Suprapubic skin (tissue), 4 donors: Measurements from ENCODE around the gene MLLT10. TPM values are rescaled to one million over a fixed set of nuclear protein-coding genes. Genes with fewer than 3 reads are reported as not detected.
A peak's percentile ranks its signal among the peaks of the same experiment; 100 is the strongest.

Source experiments
- DNase-seq, 2 donors: peaks; one replicate each; pipeline ENCODE4 v3.0.0-alpha.2; 2019; ENCODE audit warnings: low spot score in 2 of 2
- H3K27ac ChIP-seq: fragments of 200-600 bp; sonication (generic); one replicate; pipeline ENCODE4 v1.5.1; 2019
- H3K27me3 ChIP-seq: fragments of 200-600 bp; sonication (generic); one replicate; pipeline ENCODE4 v1.5.1; 2019
- H3K36me3 ChIP-seq: fragments of 200-600 bp; sonication (generic); one replicate; pipeline ENCODE4 v1.5.1; 2019
- H3K4me1 ChIP-seq: fragments of 200-600 bp; sonication (generic); one replicate; pipeline ENCODE4 v1.5.1; 2019
- H3K4me3 ChIP-seq: fragments of 200-600 bp; sonication (generic); one replicate; pipeline ENCODE4 v1.5.1; 2019; ENCODE audit warnings: mild to moderate bottlenecking
- H3K9me3 ChIP-seq: fragments of 200-600 bp; sonication (generic); one replicate; pipeline ENCODE4 v1.5.1; 2019
- EP300 ChIP-seq: sonication (generic); formaldehyde crosslinking; IDR thresholded peaks from one replicate; pipeline ENCODE4 v1.6.1; 2017; ENCODE audit warnings: antibody characterized with exemption
- POLR2A ChIP-seq, 2 donors: fragments of 450-650 bp; IDR thresholded peaks; one replicate each; pipeline ENCODE4 v1.6.1; 2017; ENCODE audit warnings: antibody characterized with exemption in 2 of 2, mild to moderate bottlenecking in 2 of 2, moderate library complexity in 2 of 2
- POLR2AphosphoS5 ChIP-seq, 3 donors: sonication (generic); formaldehyde crosslinking; IDR thresholded peaks; one replicate each; pipeline ENCODE4 v1.6.1; 2017; ENCODE audit warnings: antibody characterized with exemption in 3 of 3
- WGBS: methylation state at CpG from one replicate; pipeline ENCODE4 v1.1.5; 2018; 5-methylcytosine and 5-hydroxymethylcytosine counted together
- total RNA-seq, 4 donors: library from RNA; depleted of rRNA; stranded (reverse); fragments of >200 nt; gene quantifications; one replicate each; pipeline ENCODE4 v1.1.0, GENCODE V29; 2016
- TF ChIP-seq, protein P1 (sequence below), 2 donors: fragments of 200-600 bp in 1 of 2; fragments of 450-650 bp in 1 of 2; sonication (generic) in 1 of 2; IDR thresholded peaks; one replicate each; pipeline ENCODE4 v1.5.1; 2016 to 2019; ENCODE audit warnings: antibody characterized with exemption in 2 of 2, mild to moderate bottlenecking in 1 of 2, moderate library complexity in 1 of 2

Gene MLLT10
- total RNA-seq, 4 donors from 2014 or later: 58.0 to 97.8 (median 64.4) TPM

DNA sequence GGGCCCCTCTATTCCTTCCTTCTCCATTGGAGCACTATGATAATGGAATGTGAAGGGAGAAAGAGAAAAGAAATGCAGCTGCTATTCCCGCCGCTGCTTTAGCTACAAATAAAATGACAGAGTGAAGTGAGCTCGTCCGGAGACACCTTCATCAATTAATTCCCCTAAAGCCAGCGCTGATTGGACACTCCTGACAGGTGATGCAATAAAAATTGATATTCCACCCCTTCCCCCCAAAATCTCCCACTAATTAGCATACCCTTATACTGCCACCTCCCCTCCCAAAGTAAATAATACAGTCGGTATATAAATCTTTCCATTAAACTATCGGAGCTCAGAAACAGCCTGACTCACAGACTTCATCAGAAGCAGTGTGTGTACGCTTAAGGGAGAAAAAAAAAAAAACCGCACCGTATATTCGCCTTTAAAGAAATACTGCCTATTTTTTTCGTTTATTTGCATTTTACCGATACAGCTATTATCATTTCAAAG, 15.8 kb upstream of the MLLT10 start:
- H3K27me3 ChIP-seq: no peaks in the 10 kb centered on the region
- peak overlapping the region; percentile 87 for H3K4me3 ChIP-seq
- 13% methylated on average over 13 of the region's 13 CpGs for WGBS
- peaks cover 62% of the 10 kb centered on the region for H3K4me1 ChIP-seq
- no peaks in the 10 kb centered on the region for H3K9me3 ChIP-seq
- no peaks in the 10 kb centered on the region for H3K36me3 ChIP-seq
- no peak for DNase-seq
- peak overlapping the region; percentile 85 for H3K27ac ChIP-seq
- no peak for TF ChIP-seq POLR2AphosphoS5 (IDR thresholded peaks at IDR 0.05)

DNA sequence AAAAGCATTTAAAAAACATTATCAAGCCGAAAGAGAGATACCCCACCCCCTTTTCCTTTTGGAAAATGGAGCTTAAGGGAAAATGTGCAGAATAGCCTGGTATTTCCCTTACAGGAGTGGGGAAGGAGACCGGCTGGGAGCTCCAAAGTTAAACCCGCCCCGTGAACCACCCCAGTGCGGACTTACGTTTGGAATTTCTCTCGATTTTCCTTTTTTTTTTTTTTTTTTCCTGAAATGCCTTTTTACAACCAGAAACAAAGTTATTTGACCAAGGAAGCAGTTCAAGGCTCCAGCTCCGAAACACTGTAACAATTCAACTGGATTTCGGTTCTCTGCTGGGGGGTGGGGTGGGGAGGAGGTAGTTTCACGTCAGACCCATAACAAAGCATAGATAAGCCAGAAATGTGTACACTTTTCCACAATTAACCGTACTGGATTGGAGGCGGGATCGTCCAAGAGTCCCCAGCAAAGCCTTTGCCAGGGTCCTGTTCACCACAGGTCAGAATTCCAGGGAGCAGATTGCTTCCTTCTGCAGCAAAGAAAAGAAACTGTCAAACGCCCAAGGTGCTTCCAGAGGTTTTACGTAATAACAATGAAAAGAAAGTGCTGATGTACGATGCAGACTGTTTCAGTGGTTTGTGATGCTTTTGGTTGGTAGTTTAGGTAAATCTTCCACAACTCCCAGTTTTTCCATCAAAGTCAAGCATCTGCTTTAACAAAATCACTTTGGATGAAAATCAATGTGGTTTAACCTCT, 15.2 kb upstream of the MLLT10 start:
- TF ChIP-seq POLR2AphosphoS5 (IDR thresholded peaks at IDR 0.05) (no peak), EP300 (no peak), POLR2A (IDR thresholded peaks at IDR 0.05) (no peak)
- TF ChIP-seq, protein P1, sequence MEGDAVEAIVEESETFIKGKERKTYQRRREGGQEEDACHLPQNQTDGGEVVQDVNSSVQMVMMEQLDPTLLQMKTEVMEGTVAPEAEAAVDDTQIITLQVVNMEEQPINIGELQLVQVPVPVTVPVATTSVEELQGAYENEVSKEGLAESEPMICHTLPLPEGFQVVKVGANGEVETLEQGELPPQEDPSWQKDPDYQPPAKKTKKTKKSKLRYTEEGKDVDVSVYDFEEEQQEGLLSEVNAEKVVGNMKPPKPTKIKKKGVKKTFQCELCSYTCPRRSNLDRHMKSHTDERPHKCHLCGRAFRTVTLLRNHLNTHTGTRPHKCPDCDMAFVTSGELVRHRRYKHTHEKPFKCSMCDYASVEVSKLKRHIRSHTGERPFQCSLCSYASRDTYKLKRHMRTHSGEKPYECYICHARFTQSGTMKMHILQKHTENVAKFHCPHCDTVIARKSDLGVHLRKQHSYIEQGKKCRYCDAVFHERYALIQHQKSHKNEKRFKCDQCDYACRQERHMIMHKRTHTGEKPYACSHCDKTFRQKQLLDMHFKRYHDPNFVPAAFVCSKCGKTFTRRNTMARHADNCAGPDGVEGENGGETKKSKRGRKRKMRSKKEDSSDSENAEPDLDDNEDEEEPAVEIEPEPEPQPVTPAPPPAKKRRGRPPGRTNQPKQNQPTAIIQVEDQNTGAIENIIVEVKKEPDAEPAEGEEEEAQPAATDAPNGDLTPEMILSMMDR (IDR thresholded peaks at IDR 0.05): no peak
- H3K27ac ChIP-seq: peak overlapping the region; percentile 85
- no peaks in the 10 kb centered on the region for H3K9me3 ChIP-seq
- H3K36me3 ChIP-seq: no peaks in the 10 kb centered on the region
- no peaks in the 10 kb centered on the region for H3K27me3 ChIP-seq
- peaks cover 68% of the 10 kb centered on the region for H3K4me1 ChIP-seq
- DNase-seq: no peak
- 8% methylated on average over 16 of the region's 16 CpGs for WGBS
- H3K4me3 ChIP-seq: peak overlapping the region; percentile 87

DNA sequence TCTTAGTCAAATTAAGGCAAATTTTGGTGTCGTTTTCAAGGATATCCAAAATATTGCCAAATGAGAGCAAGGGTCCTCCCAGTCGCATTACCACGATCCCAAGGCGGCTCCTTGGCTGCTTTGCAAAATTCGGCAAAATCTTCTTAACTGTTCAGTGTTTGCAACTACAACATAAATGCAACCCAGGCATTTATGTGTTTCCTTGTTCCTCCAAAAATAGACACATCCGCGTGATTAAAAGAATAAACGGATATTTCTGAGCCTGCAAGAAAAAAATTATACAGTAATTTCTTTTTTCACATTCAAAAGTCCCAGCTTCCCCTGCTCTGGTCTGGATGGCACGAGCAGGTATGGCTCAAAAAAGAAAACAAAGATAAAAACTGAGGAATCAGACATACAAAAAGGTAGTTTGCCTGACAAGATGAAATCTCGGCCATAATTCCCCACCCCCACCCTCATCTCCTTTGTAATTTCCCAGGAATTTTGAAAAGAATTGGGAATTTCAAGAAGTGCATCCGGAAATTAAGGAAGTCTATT, 14.6 kb upstream of the MLLT10 start:
- peak overlapping the region; percentile 87 for H3K4me3 ChIP-seq
- H3K36me3 ChIP-seq: no peaks in the 10 kb centered on the region
- peak overlapping the region; percentile 85 for H3K27ac ChIP-seq
- DNase-seq: no peak
- H3K27me3 ChIP-seq: no peaks in the 10 kb centered on the region
- no peaks in the 10 kb centered on the region for H3K9me3 ChIP-seq
- peaks cover 75% of the 10 kb centered on the region for H3K4me1 ChIP-seq
- TF ChIP-seq, protein P1 (IDR thresholded peaks at IDR 0.05): no peak
- TF ChIP-seq EP300 (no peak), POLR2AphosphoS5 (IDR thresholded peaks at IDR 0.05) (no peak), POLR2A (IDR thresholded peaks at IDR 0.05) (no peak)
- 19% methylated on average over 11 of the region's 11 CpGs for WGBS

DNA sequence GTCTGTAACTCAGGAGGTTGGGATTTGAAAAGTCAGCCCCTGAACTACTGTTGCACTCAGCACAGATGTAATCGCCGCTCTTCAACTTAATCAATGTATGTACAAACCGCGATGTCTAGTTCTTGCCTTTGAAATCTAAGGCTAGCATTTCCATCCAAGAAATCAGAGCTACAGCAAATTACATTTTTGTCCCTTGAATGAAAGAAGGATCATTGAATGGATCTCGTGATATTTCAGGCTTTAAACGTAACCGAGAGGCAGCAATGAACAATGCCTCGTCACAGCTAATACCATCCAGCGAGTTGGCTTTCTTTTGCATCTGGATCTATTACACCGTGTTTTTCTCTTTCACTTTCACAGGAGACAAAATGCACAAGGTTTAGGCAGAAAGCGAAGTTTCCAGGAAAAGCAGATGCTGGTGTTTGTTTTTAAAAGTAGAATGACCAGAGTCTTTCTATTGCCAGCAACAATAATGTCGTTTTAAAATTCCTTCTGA, 14.0 kb upstream of the MLLT10 start:
- Histone ChIP-seq H3K9me3 (no peaks in the 10 kb centered on the region), H3K27me3 (no peaks in the 10 kb centered on the region), H3K4me1 (peaks cover 79% of the 10 kb centered on the region), H3K4me3 (peak overlapping the region; percentile 87), H3K27ac (peak overlapping the region; percentile 85), H3K36me3 (no peaks in the 10 kb centered on the region)
- TF ChIP-seq EP300: no peak
- peak in 1 of 3 donors; percentile 64 for TF ChIP-seq POLR2AphosphoS5 (IDR thresholded peaks at IDR 0.05)
- 4% methylated on average over 12 of the region's 12 CpGs for WGBS
- no peak for DNase-seq

DNA sequence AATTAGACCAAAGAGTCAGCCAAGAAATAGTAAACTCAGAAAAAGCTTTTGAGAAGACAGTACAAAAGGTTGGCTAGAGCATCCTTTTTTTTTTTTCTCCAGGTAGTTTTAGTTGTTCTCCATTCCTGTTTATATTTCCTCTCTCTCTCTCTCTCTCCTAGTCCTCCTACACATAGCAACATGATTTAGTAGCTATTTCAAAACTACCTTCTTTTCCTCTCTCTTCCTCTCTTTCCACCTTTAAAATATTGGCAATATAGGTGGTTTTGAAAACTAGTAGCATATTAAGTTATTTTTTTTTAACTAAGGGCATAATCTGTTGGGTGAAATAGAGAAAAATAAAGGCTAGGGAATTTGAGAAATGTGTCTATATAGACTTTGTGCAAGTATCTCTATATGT, 13.5 kb upstream of the MLLT10 start:
- peak overlapping the region; percentile 87 for H3K4me3 ChIP-seq
- H3K9me3 ChIP-seq: no peaks in the 10 kb centered on the region
- no peaks in the 10 kb centered on the region for H3K27me3 ChIP-seq
- DNase-seq: no peak
- TF ChIP-seq, protein P1 (IDR thresholded peaks at IDR 0.05): no peak
- TF ChIP-seq POLR2AphosphoS5 (IDR thresholded peaks at IDR 0.05) (no peak), EP300 (no peak)
- peak overlapping the region; percentile 85 for H3K27ac ChIP-seq
- H3K4me1 ChIP-seq: peaks cover 77% of the 10 kb centered on the region
- no peaks in the 10 kb centered on the region for H3K36me3 ChIP-seq

DNA sequence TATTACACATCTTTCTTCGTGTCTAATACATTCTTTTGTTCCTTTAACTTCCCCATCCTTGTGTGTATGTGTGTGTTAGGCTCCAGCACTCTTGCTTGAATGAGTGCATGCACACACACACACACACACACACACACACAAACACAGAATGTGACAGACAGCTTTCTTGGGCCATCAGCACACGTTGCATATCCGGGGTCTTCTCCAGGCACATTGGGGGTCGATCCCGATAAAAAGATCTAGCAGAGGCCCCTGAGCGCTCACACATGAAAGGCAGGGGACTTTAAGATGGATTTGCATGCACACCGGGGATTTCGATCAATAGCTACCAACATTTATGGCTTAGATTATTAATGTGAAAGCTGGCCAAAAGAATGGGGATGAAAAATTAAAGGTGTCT, 13.1 kb upstream of the MLLT10 start:
- WGBS: 53% methylated on average over 8 of the region's 8 CpGs
- no peak for DNase-seq
- H3K36me3 ChIP-seq: no peaks in the 10 kb centered on the region
- peak overlapping the region; percentile 85 for H3K27ac ChIP-seq
- no peaks in the 10 kb centered on the region for H3K9me3 ChIP-seq
- TF ChIP-seq, protein P1 (IDR thresholded peaks at IDR 0.05): no peak
- TF ChIP-seq POLR2A (IDR thresholded peaks at IDR 0.05): no peak
- TF ChIP-seq POLR2AphosphoS5 (IDR thresholded peaks at IDR 0.05): no peak
- no peak for TF ChIP-seq EP300
- no peaks in the 10 kb centered on the region for H3K27me3 ChIP-seq
- H3K4me1 ChIP-seq: peaks cover 73% of the 10 kb centered on the region
- H3K4me3 ChIP-seq: peak overlapping the region; percentile 87
